CD4-positive, alpha-beta T cell treated with Interleukin-4 for 4 hours (primary cell): ENCODE measurements around the gene HHAT.
A peak's percentile ranks its signal among the peaks of the same experiment; 100 is the strongest.

Experiments
- DNase-seq: peaks from one replicate; pipeline ENCODE4 v3.0.0-alpha.2; 2020

Gene HHAT

DNA sequence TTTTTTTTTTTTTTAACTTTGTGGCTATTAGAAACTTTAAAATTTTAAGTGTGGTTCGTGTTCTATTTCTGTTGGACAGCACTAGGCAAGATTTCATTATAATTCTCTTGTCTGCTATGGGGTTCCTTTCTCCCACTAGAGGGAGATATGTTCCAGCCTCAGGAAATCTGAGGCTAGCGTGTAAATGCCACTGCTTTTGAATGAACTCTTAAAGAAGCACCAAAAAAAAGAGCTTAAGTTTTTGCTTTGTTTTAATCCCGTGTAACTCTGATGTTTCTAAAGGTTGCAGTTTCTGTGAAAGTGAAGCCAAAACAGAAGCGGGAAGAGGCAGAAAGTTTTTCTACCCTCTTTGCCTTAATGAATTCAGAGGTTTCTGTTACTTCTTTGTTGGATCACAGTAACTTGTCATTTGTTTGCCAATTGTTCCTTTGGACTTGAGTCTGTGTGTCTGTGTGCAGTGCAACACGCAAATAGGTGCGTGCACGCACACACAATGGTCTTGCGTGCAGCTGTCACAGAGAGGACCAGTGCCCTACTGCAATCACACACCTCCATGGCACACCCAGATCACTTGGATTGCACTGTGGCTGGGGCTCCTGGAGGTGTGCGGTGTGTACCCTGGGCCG, 32.3 kb downstream of the HHAT start:
- peak; percentile 36 for DNase-seq

DNA sequence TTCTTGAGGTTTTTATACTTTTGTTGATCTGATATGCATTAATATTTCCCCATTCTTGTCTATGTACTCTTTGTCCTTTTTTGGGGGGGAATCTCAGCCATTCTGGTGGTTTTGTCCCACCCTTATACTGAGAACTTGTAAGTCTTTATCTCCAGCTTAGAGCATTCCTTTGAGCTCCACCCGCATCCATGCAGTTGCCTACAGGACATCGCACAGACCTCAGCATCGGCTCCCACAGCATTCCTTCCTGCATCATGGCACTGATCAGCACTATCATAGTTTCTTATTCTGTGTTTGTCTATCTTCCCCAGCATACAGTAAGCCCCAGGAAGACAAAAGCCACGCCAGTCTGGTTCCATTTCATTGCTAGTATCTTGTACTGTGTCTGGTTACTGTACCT, 33.0 kb downstream of the HHAT start:
- no peak for DNase-seq

DNA sequence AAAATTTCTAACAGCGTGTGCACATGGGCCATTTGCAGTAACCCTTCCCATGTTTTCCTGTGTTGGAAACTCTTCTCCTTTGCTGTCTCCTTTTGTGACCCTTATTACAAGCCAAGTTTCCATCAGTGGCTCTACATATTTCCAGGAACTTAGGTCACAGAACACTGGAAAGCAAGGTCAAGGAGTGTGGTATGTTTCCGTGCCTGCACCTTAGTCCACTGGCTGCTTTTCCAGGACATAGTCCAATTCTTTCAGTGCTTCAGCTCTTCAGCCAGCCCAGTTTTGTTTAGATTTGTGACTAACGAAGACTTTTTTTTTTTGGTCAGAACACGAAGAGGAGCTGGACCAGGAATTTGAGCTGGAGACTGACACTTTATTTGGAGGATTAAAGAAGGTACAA, 33.8 kb downstream of the HHAT start:
- DNase-seq: no peak

DNA sequence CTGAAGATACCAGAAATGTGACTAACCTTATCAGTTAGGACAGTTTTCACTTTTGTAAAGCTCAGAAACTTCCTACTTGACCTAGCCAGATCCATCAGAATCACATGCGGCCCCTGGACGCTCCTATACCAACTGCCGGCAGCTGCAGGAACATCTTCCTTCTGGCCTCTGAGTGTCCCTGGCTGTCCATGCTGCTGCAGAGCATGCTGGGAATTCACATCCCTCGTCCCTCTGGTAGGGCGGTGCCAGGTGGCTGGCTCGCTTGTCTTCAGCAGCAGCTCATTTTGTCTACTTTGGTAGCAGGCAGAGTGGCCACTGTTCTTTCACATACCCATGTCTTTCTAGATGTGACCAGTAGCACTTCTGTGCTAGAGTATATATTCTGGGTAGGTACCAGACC, 34.4 kb downstream of the HHAT start:
- DNase-seq: no peak

DNA sequence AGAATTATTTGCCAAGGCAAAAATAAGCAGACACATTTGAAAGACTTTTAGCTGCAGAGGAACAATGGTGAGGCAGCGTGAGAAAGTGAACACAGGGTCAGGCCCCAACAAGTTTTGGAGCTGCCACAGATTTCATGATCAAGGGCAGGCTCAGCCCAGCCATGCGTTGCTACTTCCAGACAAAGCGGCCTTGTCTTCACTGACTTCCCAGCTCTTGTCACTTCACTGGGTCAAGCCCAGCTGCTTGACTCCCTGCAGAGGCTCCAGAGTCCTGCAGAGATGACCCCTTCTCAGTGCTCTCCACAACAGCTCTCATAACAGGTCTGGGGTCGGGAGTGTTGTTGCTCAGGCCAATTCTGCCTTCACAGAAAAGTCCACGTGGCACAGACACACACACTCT, 35.8 kb downstream of the HHAT start:
- DNase-seq: no peak

DNA sequence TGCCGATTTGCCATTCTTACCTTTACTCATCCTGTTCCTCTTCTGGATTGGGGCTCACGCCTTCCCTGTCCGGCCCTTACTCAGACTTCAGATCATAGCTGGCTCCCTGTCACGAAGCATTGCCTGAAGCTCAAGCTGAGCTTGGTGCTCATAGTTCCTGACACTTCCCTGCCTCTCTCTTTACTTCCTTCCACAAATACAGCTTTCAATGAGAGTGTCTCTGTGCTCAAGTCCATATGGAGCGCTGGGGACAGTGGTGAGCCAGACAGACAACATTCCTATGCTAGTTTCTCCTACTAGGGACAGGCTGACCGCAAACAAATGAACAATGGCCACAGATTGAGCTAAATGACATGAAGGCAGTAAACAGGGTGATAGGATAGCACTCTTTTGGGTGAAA, 38.1 kb downstream of the HHAT start:
- DNase-seq: no peak

DNA sequence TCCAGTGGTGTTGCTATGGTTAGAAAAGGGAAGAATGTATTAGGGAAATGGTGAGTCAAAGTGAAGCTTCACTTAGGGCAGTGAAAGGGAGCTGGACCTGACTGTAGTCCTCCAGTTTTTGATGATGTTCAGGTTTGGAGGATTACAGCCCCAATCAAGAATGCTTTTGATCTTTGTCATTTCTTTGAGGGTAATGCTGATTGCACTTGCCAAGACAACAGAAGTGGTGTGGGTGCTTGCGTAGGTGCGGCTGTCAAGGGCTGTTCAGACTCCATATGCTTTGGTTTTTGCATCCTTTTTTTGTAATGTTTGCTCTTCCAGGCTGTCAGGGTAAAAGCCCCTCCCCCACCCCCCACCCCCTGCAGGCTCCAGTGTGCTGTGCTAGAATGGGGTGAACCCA, 38.9 kb downstream of the HHAT start:
- DNase-seq: no peak

DNA sequence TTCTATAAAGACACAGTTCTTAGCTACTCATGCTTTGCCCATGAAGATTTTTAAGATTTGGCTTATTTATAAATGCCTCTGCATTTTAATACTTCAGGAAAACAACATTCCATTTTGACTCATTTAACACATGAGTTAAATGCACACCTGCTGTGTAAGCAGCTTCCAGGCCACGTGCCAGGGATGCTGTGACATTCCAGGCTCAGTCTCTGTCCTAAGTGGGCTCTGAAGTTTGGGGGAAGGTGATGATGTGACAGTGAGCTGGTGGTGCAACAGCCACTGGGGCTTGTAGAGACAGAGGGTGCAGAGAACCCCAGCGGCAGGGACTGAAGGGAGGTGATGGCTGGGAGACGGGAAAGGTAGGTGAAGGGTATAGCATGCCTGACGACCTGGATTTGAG, 40.7 kb downstream of the HHAT start:
- DNase-seq: no peak

DNA sequence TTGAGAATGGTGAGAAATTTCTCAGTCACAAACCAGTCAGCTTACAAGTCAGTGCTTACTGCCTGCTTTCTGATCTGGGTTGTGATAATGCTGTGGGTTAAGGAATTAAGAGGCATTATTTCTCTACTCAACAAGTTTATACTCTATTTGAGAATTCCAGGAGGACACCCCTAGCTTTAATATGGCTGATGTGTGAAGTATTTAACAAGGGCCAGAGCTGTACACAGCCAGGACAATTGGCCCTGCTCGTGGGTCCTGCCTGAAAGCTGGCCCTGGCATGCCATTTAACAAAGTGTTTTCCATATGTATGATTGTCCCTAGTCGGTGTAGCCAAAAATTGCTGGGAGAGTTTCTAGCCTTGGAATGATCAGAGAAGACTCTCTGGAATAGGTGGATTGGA, 43.2 kb downstream of the HHAT start:
- no peak for DNase-seq

DNA sequence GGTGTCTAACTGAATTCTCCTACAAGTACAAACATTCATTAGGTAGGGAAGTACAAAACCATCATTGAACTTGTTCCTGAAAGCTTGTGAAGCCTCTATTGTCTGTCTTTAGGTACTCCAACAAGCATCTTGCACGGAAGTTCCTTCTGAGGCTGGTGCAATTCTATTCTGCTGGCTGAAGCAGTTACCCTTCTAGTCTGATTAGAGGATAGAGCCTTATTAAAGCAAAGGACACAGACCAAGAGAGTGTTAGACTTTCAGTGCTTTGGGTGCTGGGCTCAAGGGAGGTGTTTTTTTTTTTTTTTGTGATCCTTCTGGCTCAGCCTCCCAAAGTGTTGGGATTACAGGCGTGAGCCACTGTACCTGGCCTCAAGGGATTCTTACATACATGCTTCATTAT, 43.8 kb downstream of the HHAT start:
- no peak for DNase-seq

DNA sequence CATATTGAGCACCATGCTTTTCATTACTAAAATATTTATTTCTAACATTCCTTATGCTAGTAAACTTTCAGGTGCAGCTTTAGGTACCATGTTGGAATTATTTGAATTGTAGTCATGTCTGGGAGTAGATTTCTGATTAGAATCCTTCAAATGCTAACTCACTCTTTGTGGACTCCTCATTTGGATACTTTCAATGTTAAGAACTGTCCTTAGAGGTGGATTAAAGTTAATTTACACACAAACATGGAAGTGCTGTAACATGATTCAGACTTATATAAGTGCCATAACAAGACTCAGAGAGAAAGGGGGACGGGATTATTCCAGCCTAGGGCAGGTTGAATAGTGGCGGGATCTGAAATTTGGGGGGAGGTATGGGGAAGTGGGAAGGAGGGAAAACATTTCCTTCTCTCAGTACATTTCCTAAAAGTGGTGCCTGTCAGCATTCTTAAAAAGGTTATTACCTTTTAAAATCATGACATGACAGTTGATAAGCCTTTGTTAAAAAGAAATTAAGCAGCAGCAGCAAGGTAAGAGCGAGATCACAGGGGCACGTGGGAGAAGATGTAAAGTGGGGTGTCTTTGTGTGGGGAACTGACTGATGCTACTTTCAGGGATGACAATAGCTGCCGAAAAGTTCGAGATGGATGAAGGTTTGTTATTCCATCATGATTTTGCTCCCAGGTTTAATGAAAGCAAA, 44.4 kb downstream of the HHAT start:
- no peak for DNase-seq

DNA sequence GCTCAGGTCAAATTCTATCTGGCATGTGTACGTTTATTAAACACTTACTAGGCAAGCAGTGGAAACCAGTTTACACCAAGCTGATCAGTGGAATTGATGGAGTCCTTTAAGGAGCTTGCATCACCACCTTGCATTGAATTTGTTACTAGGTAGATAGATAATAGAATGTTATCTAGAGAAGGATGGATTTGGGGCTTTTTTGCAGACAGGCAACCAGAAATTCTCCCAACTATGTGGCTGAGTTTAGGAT, 44.9 kb downstream of the HHAT start:
- DNase-seq: no peak

DNA sequence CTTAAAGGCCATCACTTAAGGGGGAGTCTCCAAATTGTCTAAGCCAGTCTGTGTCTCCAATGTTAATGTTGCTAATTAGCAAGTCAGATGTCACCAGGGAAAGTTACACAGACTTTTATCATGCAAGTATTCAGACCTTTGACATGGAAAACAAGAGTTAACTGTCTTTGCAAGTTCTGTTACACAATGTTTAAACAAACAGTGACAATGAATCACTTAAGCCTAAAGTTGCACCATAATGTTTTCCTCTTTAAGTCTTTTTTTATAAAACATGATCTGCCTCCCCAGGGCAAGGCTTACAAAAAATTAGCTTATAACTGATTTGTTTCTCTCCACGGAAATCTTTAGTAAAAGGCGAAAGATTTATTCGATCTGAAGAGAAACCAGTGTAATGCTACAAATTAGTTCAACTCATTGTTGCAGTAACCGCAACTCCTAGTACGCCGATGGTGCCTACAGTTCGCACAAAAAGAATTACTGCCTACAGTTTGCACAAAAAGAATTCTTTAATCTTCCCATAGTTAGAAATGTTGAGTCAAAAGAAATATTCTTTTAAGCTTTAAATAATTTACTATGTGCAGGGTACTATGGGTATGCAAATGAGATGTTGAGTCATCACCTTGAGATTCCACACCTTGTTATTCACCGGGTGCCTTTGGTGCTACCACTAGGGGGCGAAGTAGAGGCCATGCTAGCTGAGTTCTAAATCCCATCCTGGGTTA, 45.3 kb downstream of the HHAT start:
- peak; percentile 74 for DNase-seq

DNA sequence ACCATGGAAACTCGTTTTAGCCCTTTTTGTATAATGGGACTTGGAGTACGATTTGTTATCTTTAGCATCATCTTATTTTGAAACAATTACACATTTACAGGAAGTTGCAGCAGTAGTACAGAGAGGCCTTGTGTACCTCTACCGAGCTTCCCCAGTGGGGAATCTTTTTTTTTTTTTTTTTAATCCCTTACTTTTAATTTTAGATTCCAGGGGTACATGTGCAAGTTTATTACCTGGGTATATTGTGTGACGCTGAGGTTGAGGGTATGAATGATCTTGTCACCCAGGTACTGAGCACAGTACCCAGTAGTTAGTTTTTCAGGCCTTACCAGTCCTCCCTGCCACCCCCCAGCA, 45.9 kb downstream of the HHAT start:
- no peak for DNase-seq

DNA sequence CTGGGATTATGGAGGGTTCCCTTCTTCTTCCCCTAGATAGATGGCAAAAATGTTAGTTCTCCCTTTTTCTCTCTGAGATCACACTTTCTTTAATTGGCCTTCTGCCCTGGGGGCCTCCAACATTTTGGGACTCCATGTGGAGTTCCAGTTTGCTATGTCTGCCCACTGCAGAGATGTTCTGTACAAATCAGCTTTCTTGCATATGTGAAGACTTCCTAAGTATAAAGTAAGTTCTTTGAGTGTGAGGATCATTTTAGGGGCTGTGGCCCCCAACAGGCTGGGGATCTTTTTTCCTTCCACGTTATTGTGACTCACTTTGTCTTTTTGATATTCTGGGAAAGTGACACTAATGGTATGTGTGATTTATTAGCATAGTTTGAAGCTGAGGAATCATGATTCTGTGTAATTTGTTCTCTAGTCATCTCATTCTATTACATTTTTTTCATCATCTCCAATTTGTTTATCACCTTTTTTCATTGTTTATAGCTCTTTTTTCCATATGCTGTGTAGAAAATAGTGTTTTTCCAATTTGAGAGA, 48.2 kb downstream of the HHAT start:
- no peak for DNase-seq

DNA sequence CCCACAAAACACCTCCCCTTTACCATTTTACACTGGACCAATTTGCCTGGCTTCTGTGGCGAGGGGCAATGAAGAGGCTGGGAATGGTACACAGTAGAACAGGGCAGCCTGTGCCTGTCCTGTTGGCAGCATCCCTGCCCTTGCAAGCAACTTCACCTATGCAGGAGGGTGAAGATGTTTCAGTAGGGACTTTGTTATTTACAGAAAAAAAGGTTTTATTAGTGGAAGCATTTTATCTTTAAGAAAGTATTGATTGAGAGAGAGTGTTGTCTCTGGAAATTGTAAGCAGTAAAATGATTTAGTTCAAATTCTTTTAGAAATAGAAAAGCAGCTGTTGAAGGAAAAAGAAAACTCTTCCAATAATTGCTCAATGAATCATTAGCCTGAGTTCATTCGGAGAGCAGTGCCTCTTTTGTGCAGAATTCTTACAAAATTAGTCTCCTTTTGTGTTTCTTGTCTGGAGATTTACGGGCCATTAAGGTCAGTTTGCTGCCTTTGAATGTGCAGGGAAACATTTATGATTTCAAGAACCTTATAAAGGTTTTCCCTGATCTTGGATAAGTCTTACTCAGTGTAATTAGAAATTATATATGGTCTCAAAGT, 49.1 kb downstream of the HHAT start:
- DNase-seq: no peak

DNA sequence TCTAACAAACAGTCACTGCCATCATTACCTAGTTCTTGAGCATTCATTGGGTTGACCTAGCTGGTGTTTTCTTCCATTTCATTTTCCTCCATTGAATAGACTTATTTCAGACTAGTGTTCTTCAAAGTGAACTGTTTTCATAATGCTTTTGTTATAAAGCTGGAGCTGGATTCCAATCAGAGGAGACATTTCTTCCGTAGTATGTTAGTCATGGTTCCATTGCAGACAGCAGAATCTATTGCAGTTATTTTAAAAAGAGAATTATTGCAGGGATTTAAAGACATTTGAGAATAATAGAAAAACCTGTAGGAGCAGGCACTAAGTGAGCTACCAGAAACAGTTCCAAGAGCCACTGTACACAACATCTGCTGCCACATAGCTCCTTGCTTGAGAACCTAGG, 50.0 kb downstream of the HHAT start:
- DNase-seq: no peak

DNA sequence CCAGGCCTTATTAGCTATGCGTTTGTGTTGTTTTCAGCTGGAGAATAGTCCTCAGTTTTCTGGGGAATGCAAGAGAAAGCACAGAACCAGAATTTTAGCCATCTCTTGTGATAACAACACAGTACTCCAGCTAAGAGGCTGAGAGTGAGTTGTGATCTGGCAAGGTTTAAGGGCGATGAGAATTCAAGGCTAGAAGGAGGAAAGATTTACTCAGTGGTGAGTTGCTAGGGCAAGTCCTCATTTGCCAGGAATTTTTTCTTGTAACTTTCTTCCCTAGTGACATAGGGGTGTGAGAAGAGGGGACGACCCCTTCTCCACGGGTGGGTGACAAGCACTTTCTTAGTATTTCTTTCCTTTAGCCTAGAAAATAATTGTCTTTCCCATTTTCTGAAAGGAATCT, 53.2 kb downstream of the HHAT start:
- no peak for DNase-seq

DNA sequence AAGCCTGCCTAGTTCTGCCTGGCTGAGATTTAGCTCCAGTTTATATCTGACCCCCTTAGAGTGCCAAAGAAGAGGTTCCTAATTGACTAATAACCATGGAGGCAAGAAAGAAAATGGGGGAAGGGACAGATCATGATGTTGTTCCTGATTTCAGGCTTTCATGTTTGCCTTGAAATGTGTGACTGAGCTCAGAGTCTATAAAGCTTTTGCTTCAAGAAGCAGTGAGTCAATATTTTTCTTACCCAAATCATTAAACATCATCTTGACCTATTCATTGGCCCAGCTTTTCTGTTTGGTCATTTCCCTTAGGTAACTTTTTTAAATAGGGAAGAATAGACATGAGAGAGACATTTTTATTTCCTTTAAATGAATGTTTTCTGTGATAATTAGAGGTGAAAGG, 55.9 kb downstream of the HHAT start:
- no peak for DNase-seq

DNA sequence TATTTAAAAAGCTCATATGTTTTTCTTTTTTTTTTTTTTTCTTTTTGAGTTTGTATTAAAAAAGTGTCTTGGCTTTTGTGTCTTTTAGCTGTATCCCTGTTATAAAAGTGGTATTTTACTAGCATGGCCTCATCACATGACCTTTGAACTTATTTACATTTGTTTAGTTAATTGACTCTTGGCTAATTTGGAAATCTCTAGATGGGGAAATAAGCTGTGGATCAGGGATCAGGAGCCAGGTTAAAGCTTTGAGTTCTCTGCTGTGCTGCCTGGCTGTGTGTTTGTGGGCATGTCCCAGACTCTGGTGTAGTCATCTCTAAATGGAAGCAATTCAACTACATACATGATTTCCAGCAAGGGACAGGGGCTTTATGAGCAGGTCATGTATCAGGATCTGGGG, 56.5 kb downstream of the HHAT start:
- DNase-seq: no peak

DNA sequence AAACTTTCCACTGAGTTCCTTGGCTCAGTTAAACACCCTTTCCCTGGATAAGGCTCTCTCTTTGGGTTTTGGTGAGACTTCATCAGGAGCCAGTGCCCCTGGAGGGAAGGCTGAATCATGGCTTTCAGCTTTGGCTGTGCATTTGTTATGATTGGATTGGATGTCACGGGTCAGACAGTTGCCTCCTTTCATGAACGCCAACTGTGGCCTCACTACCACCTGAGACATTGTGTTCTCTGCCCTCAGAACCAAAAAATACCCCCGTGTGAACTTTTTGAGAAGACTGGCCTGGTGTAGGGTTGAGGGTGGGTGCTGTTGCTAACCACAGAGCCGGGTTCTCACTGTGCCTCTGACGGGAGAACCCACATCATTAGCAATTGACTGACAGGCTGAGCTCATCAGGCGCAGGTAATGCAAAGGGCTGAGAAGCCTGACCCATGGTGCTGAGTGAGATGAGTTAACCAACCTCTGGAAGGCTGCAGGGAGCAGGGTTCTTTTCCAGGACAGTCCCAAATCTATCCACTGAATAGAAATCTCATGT, 65.6 kb downstream of the HHAT start:
- peak; percentile 11 for DNase-seq

DNA sequence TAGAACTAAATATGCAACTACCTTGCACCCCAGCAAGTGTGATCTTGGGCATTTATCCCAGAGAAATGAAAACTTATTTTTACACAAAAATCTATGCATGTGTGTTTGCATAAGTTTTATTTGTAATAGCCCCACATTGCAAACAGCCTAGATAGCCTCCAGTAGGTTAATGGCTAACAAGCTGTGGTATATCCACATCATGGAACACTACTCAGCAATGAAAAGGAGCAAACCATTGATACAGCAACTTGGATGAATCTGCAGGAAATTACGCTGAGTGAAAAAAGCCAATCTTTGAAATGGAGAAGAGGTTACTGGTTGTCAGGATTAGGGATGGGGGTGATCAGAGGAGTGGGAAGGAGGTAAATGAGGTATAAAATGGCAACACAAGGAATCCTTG, 67.8 kb downstream of the HHAT start:
- no peak for DNase-seq

DNA sequence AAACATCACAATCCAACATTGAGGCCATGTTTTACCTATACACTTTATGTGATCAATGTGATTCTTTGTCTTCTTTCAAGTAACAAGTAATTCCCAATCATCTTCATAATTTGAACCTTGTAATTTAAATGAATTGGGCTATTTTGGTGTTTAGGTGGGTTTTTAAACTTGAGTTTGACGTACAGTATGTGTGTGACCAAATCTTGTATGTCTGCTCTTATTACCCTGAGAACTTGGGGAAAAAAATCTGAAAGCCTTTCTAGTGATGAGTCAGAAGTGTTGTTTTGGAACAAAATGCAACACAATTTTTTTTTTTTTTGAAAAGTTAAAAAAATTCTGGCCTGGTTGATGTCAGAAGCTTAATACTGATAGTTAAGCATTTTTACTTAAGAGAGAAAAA, 68.5 kb downstream of the HHAT start:
- peak; percentile 15 for DNase-seq

DNA sequence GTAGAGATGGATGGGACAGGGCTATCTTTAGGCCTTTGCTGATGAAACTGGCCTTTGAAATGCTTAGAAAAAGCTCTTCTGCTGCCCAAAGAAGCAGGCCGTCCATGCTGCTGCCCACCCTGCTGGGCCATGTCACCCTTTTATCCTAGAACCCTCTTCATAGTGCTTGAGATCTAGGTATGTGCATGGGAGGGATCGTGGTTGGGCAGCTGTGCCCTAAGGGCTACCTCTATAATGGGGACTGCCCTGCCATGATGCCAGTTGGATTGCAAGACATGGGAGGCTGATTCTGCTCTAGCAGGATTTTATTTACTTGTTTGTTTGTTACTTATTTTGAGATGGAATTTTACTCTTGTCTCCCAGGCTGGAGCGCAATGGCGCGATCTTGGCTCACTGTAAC, 69.0 kb downstream of the HHAT start:
- DNase-seq: no peak
